ENCODE data around the gene LBH.

DNA sequence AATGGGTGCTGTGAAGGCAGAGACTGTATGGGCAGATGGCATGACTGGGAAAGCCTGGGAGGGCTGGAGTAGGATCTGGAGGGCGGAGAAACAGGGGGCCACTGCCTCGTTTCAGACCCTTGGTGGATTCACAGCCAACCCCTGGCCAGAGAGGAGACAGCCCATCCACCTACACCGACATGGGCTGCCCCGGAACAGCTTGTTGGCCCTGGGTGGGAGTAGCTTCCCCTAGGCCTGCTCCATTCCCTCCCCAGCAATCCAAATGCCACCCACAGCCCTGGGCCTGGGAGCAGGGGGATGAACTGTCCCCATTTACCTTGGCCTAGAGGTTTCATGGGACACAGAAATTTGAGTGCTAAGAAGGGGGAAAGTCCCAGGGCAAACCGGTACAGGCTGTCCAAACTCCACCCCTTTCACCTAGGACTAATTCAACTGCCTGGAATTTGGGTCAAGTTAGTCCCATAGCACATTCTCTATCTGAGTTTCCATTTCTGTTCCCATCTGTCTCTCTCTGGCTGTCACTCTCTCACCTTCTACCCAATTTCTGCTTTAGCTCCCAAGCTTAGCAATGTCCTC lies 37.0 kb downstream of the LBH start:
- TF ChIP-seq CTCF (IDR thresholded peaks at IDR 0.05): no peak
- no peak for TF ChIP-seq POLR2A (IDR thresholded peaks at IDR 0.05)
- no peak for TF ChIP-seq EP300 (IDR thresholded peaks at IDR 0.05)
- TF ChIP-seq POLR2AphosphoS5 (IDR thresholded peaks at IDR 0.05): no peak
